ENCODE measurements around the gene RAB40A.
"Not testable (repeated sequence)": the region's sequence is repeated elsewhere in the genome, so short reads cannot be mapped to it uniquely, and the experiment has no call there.

RAB40A gene

DNA sequence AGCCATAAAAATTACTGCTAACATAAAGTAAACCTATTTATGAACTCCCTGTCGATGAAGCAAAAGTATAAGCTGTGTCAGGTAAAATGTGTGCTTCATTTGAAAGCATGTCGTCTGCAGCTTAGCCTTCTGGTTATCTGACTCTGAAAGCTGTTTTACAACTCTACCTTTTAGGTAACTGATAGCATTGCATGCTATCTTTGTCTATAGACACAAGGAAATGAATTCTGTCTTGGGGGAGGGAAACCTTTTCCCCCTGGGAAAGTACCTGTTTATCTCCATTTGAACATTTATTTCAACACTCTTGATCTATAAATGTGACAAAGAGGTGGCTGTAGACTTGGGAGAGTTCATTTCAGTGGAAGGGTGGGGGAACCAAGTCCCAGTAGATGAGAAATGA, 51.4 kb downstream of the RAB40A start:
- no peak overlapping the region for H3K4me3 ChIP-seq (ENCODE audit: low read depth, low read length)
- no peak for DNase-seq (ENCODE audit: low read depth)
- TF ChIP-seq, protein P1, sequence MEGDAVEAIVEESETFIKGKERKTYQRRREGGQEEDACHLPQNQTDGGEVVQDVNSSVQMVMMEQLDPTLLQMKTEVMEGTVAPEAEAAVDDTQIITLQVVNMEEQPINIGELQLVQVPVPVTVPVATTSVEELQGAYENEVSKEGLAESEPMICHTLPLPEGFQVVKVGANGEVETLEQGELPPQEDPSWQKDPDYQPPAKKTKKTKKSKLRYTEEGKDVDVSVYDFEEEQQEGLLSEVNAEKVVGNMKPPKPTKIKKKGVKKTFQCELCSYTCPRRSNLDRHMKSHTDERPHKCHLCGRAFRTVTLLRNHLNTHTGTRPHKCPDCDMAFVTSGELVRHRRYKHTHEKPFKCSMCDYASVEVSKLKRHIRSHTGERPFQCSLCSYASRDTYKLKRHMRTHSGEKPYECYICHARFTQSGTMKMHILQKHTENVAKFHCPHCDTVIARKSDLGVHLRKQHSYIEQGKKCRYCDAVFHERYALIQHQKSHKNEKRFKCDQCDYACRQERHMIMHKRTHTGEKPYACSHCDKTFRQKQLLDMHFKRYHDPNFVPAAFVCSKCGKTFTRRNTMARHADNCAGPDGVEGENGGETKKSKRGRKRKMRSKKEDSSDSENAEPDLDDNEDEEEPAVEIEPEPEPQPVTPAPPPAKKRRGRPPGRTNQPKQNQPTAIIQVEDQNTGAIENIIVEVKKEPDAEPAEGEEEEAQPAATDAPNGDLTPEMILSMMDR (IDR thresholded peaks at IDR 0.05; ENCODE audit: low read depth, low read length, missing control alignments): no peak

DNA sequence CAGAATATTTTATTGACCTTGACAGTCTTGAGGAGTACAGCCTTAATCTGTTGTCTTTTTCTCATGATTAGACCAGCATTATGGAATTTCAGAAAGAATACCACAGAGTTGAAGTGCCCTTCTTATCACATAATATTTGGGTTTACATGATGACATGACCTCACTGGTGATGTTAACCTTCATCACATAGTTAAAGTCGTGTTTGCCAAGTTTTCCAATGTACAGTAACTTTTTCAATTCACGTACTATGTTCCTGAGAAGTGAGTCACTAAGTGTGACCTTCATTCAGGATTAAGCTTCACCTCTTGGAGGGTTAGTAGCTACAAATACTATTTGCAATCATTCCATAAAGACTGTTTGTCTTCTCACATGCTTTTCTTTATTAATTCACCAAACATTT, 52.1 kb downstream of the RAB40A start:
- TF ChIP-seq, protein P1 (IDR thresholded peaks at IDR 0.05; ENCODE audit: low read depth, low read length, missing control alignments): no peak
- H3K4me3 ChIP-seq (ENCODE audit: low read depth, low read length): no peak overlapping the region
- DNase-seq (ENCODE audit: low read depth): no peak

DNA sequence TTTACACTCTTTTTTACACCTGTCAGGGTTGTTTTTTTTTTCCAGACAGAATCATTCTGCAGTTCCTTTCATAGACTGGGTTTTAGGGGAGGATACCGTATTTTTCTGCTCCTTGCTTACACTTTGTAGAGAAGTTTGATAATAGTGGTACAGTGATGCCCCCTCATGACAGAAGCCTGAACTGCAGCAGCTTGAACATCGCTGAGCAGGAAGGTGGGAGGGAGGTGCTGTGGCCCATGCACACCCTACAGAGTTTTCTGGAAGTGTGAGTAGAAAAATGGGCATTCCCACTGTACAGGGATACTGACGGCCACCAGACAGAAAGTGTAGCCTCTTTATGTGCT, 54.5 kb downstream of the RAB40A start:
- peak; percentile 16 for DNase-seq (ENCODE audit: low read depth)
- H3K4me3 ChIP-seq (ENCODE audit: low read depth, low read length): peak overlapping the region; percentile 44; the same call in 1 of the 2 replicates
- TF ChIP-seq, protein P1 (IDR thresholded peaks at IDR 0.05; ENCODE audit: low read depth, low read length, missing control alignments): peak; percentile 73

DNA sequence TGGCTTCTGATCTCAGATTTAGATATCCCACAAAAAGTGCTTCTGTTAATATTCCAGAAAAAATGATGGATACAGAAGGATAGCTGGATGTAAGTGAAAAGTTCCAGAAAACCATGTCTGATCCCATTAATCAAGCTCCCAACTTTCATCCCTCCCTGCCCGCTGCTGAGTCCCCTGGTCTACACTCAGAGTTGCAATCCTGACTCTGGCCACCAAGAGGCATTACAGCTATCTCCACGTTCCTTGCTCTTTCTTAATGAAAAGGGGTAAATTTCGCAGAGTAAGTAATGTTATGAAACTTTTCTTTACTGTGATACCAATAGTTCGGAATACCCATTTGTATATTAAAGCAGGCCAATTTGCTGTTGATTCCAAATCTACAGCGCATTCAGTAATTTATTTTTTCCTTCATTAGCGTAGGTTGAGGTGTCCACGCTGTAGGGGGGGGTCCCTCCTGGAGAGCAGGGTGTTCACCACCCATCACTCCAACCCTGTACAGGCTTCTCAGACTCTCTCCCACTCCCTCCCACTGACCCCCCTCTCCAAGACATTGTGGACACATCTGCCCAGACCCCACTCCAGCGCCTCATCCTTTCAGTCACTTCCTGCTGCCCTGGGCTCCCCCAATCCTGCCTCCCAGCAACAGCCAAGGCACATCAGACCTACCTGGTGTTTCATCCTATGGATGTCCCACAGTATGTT, 55.1 kb downstream of the RAB40A start:
- no peak for DNase-seq (ENCODE audit: low read depth)
- TF ChIP-seq, protein P1 (IDR thresholded peaks at IDR 0.05; ENCODE audit: low read depth, low read length, missing control alignments): peak; percentile 48
- peak overlapping the region; percentile 44 for H3K4me3 ChIP-seq (ENCODE audit: low read depth, low read length)

DNA sequence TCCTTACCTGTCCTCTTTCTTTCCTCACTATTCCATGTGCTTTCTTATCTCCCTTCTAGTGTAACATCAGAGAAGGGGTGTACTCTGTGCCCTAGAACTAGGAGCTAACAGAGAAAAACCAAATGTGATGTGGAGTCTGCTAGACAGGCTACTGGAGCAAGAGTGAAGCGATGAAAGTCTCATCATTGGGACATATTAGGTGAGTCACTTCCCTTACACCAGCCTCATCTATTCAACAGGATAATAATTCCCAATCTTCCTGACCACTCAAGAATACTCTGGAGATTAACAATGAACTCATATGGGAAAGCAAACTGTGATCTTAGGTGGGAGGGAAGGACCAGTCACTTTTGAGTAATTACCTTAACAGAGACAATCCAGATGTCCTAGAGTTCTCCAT, 58.1 kb downstream of the RAB40A start:
- TF ChIP-seq, protein P1 (IDR thresholded peaks at IDR 0.05; ENCODE audit: low read depth, low read length, missing control alignments): no peak
- no peak for DNase-seq (ENCODE audit: low read depth)
- H3K4me3 ChIP-seq (ENCODE audit: low read depth, low read length): no peak overlapping the region

DNA sequence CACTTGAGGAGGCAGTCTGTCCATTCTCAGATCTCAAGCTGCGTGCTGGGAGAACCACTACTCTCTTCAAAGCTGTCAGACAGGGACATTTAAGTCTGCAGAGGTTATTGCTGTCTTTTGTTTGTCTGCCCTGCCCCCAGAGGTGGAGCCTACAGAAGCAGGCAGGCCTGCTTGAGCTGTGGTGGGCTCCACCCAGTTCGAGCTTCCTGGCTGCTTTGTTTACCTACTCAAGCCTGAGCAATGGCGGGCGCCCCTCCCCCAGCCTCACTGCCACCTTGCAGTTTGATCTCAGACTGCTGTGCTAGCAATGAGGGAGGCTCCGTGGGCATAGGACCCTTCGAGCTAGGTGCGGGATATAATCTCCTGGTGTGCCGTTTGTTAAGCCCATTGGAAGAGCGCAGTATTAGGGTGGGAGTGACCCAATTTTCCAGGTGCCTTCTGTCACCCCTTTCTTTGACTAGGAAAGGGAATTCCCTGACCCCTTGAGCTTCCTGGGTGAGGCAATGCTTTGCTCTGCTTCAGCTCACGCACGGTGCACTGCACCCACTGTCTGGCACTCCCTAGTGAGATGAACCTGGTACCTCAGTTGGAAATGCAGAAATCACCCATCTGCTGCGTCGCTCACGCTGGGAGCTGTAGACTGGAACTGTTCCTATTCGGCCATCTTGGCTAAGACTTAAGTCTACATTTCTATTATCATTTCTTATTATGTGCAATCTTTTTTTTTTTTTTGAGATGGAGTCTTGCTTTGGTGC, 59.1 kb downstream of the RAB40A start:
- DNase-seq (ENCODE audit: low read depth); H3K4me3 ChIP-seq (ENCODE audit: low read depth, low read length): not testable (repeated sequence)

DNA sequence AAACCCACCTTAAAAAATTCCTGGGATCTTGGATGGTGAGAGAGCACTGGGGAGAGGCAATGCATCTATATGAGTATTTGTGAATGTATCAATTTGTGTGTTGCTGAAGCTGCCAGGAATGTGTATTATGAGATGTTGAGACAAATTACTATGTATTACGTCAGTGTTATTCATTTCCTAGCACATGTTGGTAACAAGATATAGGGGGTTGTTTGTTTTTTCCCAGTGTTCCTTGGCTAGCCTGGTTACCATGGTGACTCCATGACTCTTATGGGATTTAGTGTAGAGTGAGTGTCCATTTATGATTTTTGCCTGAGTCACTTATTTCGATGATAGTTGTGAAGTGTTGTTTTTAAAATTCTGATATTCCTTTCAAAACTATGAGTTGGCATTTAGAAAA, 65.6 kb downstream of the RAB40A start:
- H3K4me3 ChIP-seq (ENCODE audit: low read depth, low read length): no peak overlapping the region
- no peak for DNase-seq (ENCODE audit: low read depth)
- TF ChIP-seq, protein P1 (IDR thresholded peaks at IDR 0.05; ENCODE audit: low read depth, low read length, missing control alignments): no peak
